Sigmoid colon (tissue), 4 donors: Measurements from ENCODE around the gene CLEC16A.

Experiments
- EP300 ChIP-seq, 4 donors: sonication (generic); formaldehyde crosslinking; IDR thresholded peaks; one replicate each; pipeline ENCODE4 v1.6.1; 2017; ENCODE audit warnings: antibody characterized with exemption in 4 of 4
- POLR2A ChIP-seq, 2 donors: fragments of 450-650 bp; IDR thresholded peaks; one replicate each; pipeline ENCODE4 v1.6.1; 2016; ENCODE audit warnings: antibody characterized with exemption in 2 of 2, mild to moderate bottlenecking in 2 of 2, moderate library complexity in 2 of 2
- TF ChIP-seq, protein P1 (sequence below), 4 experiments: fragments of 450-650 bp in 3 of 4; fragments of 200-600 bp in 1 of 4; IDR thresholded peaks; one replicate each; pipeline ENCODE4 v1.5.1; 2016 to 2019; ENCODE audit warnings: antibody characterized with exemption in 4 of 4, mild to moderate bottlenecking in 3 of 4, moderate library complexity in 2 of 4

DNA sequence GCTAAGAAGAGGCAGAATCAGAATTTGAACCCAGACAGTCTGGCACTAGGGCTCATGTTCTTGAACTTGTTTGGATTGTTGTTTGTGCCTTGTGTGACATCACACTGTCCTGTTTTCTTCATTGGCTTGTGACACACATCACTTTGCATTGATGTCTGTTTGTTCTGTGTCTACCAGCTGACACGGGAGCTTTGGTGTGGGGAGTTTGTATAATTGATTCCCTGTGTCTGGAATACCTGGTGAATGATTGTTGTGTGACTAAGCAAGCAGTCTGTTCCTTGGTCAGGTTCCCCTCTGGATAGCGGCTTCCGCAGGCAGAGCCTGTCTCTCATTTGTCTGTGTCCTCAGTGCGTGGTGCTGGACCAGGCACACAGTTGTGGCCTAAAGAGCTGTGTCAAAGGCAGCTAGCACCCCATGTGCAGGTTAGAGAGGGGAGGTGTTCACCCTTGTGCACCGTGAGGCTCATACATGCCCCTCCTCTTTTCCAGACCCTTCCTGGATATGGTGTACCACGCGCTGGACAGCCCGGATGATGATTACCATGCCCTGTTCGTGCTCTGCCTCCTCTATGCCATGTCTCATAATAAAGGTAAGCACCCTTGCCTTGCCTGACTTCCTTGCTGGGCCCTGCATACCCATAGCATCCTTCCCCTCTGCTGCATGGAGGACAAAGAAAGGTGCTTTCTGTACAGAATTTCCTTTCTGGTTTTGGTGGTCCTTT, 80.1 kb downstream of the CLEC16A start:
- TF ChIP-seq POLR2A (IDR thresholded peaks at IDR 0.05): no peak
- TF ChIP-seq, protein P1, sequence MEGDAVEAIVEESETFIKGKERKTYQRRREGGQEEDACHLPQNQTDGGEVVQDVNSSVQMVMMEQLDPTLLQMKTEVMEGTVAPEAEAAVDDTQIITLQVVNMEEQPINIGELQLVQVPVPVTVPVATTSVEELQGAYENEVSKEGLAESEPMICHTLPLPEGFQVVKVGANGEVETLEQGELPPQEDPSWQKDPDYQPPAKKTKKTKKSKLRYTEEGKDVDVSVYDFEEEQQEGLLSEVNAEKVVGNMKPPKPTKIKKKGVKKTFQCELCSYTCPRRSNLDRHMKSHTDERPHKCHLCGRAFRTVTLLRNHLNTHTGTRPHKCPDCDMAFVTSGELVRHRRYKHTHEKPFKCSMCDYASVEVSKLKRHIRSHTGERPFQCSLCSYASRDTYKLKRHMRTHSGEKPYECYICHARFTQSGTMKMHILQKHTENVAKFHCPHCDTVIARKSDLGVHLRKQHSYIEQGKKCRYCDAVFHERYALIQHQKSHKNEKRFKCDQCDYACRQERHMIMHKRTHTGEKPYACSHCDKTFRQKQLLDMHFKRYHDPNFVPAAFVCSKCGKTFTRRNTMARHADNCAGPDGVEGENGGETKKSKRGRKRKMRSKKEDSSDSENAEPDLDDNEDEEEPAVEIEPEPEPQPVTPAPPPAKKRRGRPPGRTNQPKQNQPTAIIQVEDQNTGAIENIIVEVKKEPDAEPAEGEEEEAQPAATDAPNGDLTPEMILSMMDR (IDR thresholded peaks at IDR 0.05): no peak
- TF ChIP-seq EP300 (IDR thresholded peaks at IDR 0.05): no peak
